Measurements from ENCODE around the gene RNASEH2A. TPM values are rescaled to one million over a fixed set of nuclear protein-coding genes. Genes with fewer than 3 reads are reported as not detected.

Gene RNASEH2A
- total and polyA plus RNA-seq, 12 donors = 1.8 to 11.5 (median 5.0) TPM

GRCh38 chr19:12800923-12801465 is 5.4 kb upstream of the RNASEH2A start:
- H3K4me3 ChIP-seq = peak overlapping the region; percentile 29 to 91 (median 56)
- H3K4me1 ChIP-seq (replicated peaks in 1 of 2) = peaks cover 7 to 24% of the 10 kb centered on the region in 2 donors
- peak; percentile 66 to 82 (median 76) for DNase-seq
- WGBS, 4 donors = 3 to 20% (median 7%) methylated on average over 8 to 38 of the region's 38 CpGs
- no peaks in the 10 kb centered on the region for H3K9me3 ChIP-seq (replicated peaks in 1 of 3)
- no peak for TF ChIP-seq POLR2A (IDR thresholded peaks at IDR 0.05)
- TF ChIP-seq, protein P1, sequence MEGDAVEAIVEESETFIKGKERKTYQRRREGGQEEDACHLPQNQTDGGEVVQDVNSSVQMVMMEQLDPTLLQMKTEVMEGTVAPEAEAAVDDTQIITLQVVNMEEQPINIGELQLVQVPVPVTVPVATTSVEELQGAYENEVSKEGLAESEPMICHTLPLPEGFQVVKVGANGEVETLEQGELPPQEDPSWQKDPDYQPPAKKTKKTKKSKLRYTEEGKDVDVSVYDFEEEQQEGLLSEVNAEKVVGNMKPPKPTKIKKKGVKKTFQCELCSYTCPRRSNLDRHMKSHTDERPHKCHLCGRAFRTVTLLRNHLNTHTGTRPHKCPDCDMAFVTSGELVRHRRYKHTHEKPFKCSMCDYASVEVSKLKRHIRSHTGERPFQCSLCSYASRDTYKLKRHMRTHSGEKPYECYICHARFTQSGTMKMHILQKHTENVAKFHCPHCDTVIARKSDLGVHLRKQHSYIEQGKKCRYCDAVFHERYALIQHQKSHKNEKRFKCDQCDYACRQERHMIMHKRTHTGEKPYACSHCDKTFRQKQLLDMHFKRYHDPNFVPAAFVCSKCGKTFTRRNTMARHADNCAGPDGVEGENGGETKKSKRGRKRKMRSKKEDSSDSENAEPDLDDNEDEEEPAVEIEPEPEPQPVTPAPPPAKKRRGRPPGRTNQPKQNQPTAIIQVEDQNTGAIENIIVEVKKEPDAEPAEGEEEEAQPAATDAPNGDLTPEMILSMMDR (IDR thresholded peaks at IDR 0.05) = no peak
- peaks cover 0 to 30% of the 10 kb centered on the region in 2 donors for H3K36me3 ChIP-seq (replicated peaks in 1 of 2)
- intact Hi-C loops (cut with DNase I) = loop anchor here (5.0 kb wide), 2 partner anchors 34 to 41 kb away; no protein-coding TSS in a partner anchor
- H3K27me3 ChIP-seq = no peaks in the 10 kb centered on the region
- peak overlapping the region in 4 of 5 donors; percentile 66 to 88 (median 80) for H3K27ac ChIP-seq

DNA sequence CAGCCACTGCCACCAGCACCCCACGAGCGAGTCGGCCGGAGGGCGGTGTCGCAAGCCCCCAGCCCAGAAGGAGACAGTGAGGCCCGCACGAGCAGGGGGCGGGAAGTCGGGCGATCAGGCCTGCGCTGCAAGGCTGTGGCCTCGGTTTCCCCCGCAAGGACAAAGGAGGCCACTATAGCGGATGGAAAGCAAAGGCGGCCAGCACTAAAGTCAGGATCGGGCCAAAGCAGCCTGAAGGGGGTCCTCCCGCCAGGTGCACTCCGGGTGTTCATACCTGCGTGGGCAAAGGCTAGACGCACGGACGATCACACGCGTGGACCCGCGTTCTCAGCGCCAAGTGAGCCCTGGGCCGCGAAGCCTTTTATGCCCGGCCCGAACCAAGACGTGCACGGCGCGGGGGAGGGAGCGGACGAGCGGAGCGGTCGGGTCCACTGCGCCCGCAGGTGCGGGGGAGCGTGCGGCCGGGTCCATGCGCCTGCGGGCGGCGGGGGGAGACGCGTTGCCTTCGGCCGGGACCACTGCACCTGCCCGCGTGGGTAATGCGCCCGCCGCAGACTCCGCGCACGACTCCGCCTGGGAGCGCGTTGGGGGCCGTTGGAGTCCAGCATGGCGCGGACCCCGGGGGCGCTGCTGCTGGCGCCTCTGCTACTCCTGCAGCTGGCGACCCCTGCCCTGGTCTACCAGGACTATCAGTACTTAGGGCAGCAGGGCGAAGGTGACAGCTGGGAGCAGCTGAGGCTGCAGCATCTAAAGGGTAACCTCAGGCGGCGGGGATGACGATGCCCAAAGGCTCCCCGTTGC is 4.7 kb upstream of the RNASEH2A start, which contains the start of the genes PRDX2 and THSD8:
Gene PRDX2 (minus strand): TSS at position 335 of the 801 bp plus-strand sequence. CDS start 539 bp downstream, outside the sequence.
Gene THSD8 (plus strand): TSS at position 604 of the 801 bp plus-strand sequence. CDS start 3 bp downstream, at position 607.
- Histone ChIP-seq H3K27me3 (no peaks in the 10 kb centered on the region), H3K36me3 (replicated peaks in 1 of 2) (peaks cover 0 to 30% of the 10 kb centered on the region in 2 donors), H3K4me1 (replicated peaks in 1 of 2) (peaks cover 6 to 21% of the 10 kb centered on the region in 2 donors), H3K4me3 (peak within 1 kb of the TSS; percentile 29 to 91 (median 56)), H3K9me3 (replicated peaks in 1 of 3) (no peaks in the 10 kb centered on the region), H3K27ac (peak within 1 kb of the TSS in 4 of 5 donors; percentile 66 to 88 (median 80))
- peak; percentile 95 for TF ChIP-seq POLR2A (IDR thresholded peaks at IDR 0.05)
- TF ChIP-seq, protein P1 (IDR thresholded peaks at IDR 0.05) = peak in 4 of 6 experiments; percentile 3 to 24 (median 13)
- 0 to 1% (median 0%) methylated on average over 3 to 78 of the region's 78 CpGs for WGBS, 4 donors
- intact Hi-C loops (cut with DNase I) = loop anchor here (5.0 kb wide), 2 partner anchors 34 to 41 kb away; no protein-coding TSS in a partner anchor
- peak; percentile 81 to 90 (median 87) for DNase-seq

- DNase-seq = peak in 4 of 7 donors; percentile 44 to 68 (median 51)
- 35 to 42% (median 39%) methylated on average over 20 to 22 of the region's 22 CpGs for WGBS, 4 donors
- peak overlapping the region in 3 of 4 donors; percentile 35 to 91 (median 77) for H3K4me3 ChIP-seq
- H3K36me3 ChIP-seq (replicated peaks in 1 of 2) = peaks cover 0 to 30% of the 10 kb centered on the region in 2 donors
- peak overlapping the region in 2 of 5 donors; percentile 88 for H3K27ac ChIP-seq
- H3K27me3 ChIP-seq = no peaks in the 10 kb centered on the region
- TF ChIP-seq, protein P1 (IDR thresholded peaks at IDR 0.05) = peak in 1 of 6 experiments; percentile 2
- TF ChIP-seq POLR2A (IDR thresholded peaks at IDR 0.05) = no peak
- H3K9me3 ChIP-seq (replicated peaks in 1 of 3) = no peaks in the 10 kb centered on the region
- intact Hi-C loops (cut with DNase I) = loop anchor here (5.0 kb wide), 2 partner anchors 35 to 40 kb away; no protein-coding TSS in a partner anchor
- H3K4me1 ChIP-seq (replicated peaks in 1 of 2) = peaks cover 10 to 27% of the 10 kb centered on the region in 2 donors
These were observed 3.9 kb upstream of the RNASEH2A start for GRCh38 chr19:12802267-12803106.

Data from adrenal gland (tissue), 12 donors.